Measurements from ENCODE around the gene STPG4. TPM values are rescaled to one million over a fixed set of nuclear protein-coding genes. Genes with fewer than 3 reads are reported as not detected.

STPG4 gene
- total and polyA plus RNA-seq, 7 donors = 0.12 to 1.1 (median 0.63) TPM; not detected in 3

DNA sequence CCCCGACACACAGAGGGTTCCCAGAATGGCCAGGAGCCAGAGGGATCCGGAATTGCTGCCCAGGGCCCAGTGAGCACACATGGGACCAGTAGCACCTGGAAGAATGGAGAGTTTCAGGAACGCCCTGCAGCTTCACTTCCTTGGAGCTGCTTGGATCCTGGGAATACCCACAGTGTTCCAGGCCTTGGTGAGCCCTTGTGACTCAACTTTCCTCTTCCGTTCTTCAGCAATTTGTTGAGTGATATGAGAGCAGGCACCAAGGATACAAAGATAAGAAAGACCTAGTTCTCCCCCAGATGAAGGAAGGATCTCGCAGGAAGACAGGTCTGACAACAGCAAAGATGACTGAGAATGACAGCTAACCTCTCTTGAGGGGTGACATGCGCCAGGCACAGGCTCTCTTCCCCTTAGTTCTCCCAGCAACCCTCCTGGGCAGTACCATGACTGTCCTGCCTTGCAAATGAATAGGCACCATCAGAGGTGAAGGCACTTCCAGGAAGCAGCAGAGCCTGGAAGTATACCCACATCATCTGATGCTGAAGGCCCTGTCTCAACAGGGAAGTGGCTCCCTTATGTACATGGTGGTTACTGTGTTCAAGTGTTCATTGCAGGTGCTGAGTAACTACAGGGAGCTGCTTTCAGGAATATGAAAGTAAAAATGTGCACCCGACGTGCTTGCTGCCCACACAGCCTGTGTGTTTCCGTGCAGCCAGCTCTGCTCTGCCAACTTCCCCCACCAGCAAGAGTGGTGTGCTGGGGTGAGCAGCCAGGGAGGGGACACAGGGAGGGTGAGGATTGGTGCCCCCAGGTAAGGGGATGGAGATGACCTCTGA lies 116.2 kb downstream of the STPG4 start:
- 70 to 83% methylated on average over 9 of the region's 9 CpGs for WGBS, 2 donors
- intact Hi-C loops (cut with DNase I) = no loop called here
- Histone ChIP-seq H3K4me1 (peaks cover 0 to 96% (median 83%) of the 10 kb centered on the region in 4 donors), H3K27ac (peak overlapping the region; percentile 83 to 97 (median 93)), H3K4me3 (no peak overlapping the region), H3K27me3 (no peaks in the 10 kb centered on the region), H3K9me3 (no peaks in the 10 kb centered on the region), H3K36me3 (peaks cover 0 to 4% (median 0%) of the 10 kb centered on the region in 4 donors)
- no peak for TF ChIP-seq EP300 (IDR thresholded peaks at IDR 0.05)
- no peak for TF ChIP-seq POLR2AphosphoS5 (IDR thresholded peaks at IDR 0.05)
- no peak for TF ChIP-seq POLR2A (IDR thresholded peaks at IDR 0.05)
- TF ChIP-seq, protein P1, sequence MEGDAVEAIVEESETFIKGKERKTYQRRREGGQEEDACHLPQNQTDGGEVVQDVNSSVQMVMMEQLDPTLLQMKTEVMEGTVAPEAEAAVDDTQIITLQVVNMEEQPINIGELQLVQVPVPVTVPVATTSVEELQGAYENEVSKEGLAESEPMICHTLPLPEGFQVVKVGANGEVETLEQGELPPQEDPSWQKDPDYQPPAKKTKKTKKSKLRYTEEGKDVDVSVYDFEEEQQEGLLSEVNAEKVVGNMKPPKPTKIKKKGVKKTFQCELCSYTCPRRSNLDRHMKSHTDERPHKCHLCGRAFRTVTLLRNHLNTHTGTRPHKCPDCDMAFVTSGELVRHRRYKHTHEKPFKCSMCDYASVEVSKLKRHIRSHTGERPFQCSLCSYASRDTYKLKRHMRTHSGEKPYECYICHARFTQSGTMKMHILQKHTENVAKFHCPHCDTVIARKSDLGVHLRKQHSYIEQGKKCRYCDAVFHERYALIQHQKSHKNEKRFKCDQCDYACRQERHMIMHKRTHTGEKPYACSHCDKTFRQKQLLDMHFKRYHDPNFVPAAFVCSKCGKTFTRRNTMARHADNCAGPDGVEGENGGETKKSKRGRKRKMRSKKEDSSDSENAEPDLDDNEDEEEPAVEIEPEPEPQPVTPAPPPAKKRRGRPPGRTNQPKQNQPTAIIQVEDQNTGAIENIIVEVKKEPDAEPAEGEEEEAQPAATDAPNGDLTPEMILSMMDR (IDR thresholded peaks at IDR 0.05) = no peak
- no peak for DNase-seq

DNA sequence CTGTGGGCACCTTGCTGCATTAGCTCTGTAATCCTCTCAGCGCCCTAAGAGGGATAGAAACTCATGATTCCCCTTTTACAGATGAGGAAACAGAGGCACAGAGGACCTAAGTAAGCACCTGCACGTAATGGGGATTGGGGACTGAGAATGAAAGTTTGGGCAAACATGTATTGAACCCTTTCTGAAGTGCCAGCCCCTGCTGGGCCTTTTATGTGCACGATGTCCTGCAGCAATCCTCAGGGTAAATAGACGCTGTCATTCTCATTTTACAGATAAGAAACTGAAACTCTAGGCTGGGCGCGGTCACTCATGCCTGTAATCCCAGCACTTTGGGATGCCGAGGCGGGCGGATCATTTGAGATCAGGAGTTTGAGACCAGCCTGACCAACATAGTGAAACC lies 117.4 kb downstream of the STPG4 start:
- Histone ChIP-seq H3K9me3 (no peaks in the 10 kb centered on the region), H3K4me1 (peaks cover 0 to 96% (median 83%) of the 10 kb centered on the region in 4 donors), H3K4me3 (no peak overlapping the region), H3K27ac (peak overlapping the region in 3 of 4 donors; percentile 91 to 97 (median 95)), H3K27me3 (no peaks in the 10 kb centered on the region), H3K36me3 (peaks cover 0 to 4% (median 0%) of the 10 kb centered on the region in 4 donors)
- DNase-seq = no peak
- WGBS, 2 donors = 45 to 68% methylated on average over 9 of the region's 9 CpGs
- intact Hi-C loops (cut with DNase I) = no loop called here
- no peak for TF ChIP-seq POLR2A (IDR thresholded peaks at IDR 0.05)
- TF ChIP-seq POLR2AphosphoS5 (IDR thresholded peaks at IDR 0.05) = no peak
- TF ChIP-seq, protein P1 (IDR thresholded peaks at IDR 0.05) = no peak
- TF ChIP-seq EP300 (IDR thresholded peaks at IDR 0.05) = no peak

Other genes starting within 250 kb of the STPG4 start
- gene MCFD2, start 239.5 kb downstream of the STPG4 start, total RNA-seq = 10 to 100 TPM; 50.1 to 75.7 (median 68.6) TPM
- 10 to 100 TPM; 13.4 to 31.6 (median 15.6) TPM for gene MCFD2, start 239.5 kb downstream of the STPG4 start, polyA plus RNA-seq
- 10 to 100 TPM; 11.7 to 21.9 (median 14.8) TPM for gene TTC7A, start 214.1 kb downstream of the STPG4 start, total RNA-seq
- 10 to 100 TPM; 18.6 to 29.4 (median 20.1) TPM for gene TTC7A, start 214.1 kb downstream of the STPG4 start, polyA plus RNA-seq
- 100 to 1,000 TPM; 594 to 993 (median 701) TPM for gene CALM2, start 21.2 kb upstream of the STPG4 start, total RNA-seq
- 1,000 to 10,000 TPM in 2 of 3 donors, 100 to 1,000 TPM in 1; 660 to 1,449 (median 1,432) TPM for gene CALM2, start 21.2 kb upstream of the STPG4 start, polyA plus RNA-seq
- gene EPCAM, start 214.0 kb upstream of the STPG4 start, total RNA-seq = 1 to 10 TPM in 1 of 4 donors, not detected in 3; 3.2 TPM
- gene EPCAM, start 214.0 kb upstream of the STPG4 start, polyA plus RNA-seq = 100 to 1,000 TPM; 201 to 720 (median 296) TPM
- 10 to 100 TPM in 2 of 4 donors, 1 to 10 TPM in 2; 8.0 to 13.9 (median 10.4) TPM for gene MSH2, start 247.8 kb upstream of the STPG4 start, total RNA-seq
- gene MSH2, start 247.8 kb upstream of the STPG4 start, polyA plus RNA-seq = 10 to 100 TPM in 1 of 3 donors, 1 to 10 TPM in 2; 7.2 to 12.4 (median 7.6) TPM

All from sigmoid colon (tissue), 7 donors.